GM13977 (cell line): ENCODE measurements around the gene STXBP6.

ENCODE experiments used
- DNase-seq: peaks from one replicate; pipeline ENCODE4 v3.0.0; 2012; ENCODE audit warnings: low spot score
- CTCF ChIP-seq: IDR thresholded peaks from 2 replicates; pipeline ENCODE4 v1.5.1; 2012; ENCODE audit warnings: mild to moderate bottlenecking, control low read depth; ENCODE audit not compliant: insufficient read depth; ENCODE audit errors: extremely low read depth, missing control alignments
- in situ Hi-C: fragments of 300-500 bp; cut with MboI; formaldehyde crosslinking; loops from one replicate; pipeline ENCODE4 v1.12.0; 2022; ENCODE audit warnings: low sequenced_read_pairs, low pct_unique_long_range_greater_than_20kb, mixed read lengths, inconsistent platforms; ENCODE audit not compliant: unreplicated experiment

STXBP6 gene

GRCh38 chr14:24900269-24901100 lies 149.5 kb downstream of the STXBP6 start:
- in situ Hi-C loops: no loop called here
- no peak for TF ChIP-seq CTCF
- DNase-seq: no peak

GRCh38 chr14:24897793-24898192 lies 152.2 kb downstream of the STXBP6 start:
- no peak for DNase-seq
- in situ Hi-C loops: no loop called here
- TF ChIP-seq CTCF: no peak

GRCh38 chr14:24895622-24896021 lies 154.3 kb downstream of the STXBP6 start:
- no peak for DNase-seq
- in situ Hi-C loops: no loop called here

GRCh38 chr14:24895243-24895583 lies 154.7 kb downstream of the STXBP6 start:
- no peak for DNase-seq
- TF ChIP-seq CTCF: no peak
- in situ Hi-C loops: no loop called here

More at GRCh38 chr14:24895622-24896021, 154.3 kb downstream of the STXBP6 start:
- TF ChIP-seq CTCF: no peak

- in situ Hi-C loops: no loop called here
- no peak for TF ChIP-seq CTCF
- no peak for DNase-seq
Observed at GRCh38 chr14:24894583-24895242, 155.2 kb downstream of the STXBP6 start.

GRCh38 chr14:24892497-24893051 lies 157.4 kb downstream of the STXBP6 start:
- in situ Hi-C loops: no loop called here
- no peak for TF ChIP-seq CTCF
- DNase-seq: no peak
